Natural killer cell (primary cell): Measurements from ENCODE around the gene FAM229B. TPM values are rescaled to one million over a fixed set of nuclear protein-coding genes. Genes with fewer than 3 reads are reported as not detected.

Source experiments
- ATAC-seq, 3 donors: fragments of 150-1000 bp in 2 of 3; fragments of 200-7000 bp in 1 of 3; cut with Tn5 transposase; 1 replicate in 1 of 3; 2 replicates in 2 of 3; pipeline ENCODE4 v1.10.0; 2021; ENCODE audit warnings: mild to moderate bottlenecking in 2 of 3, moderate library complexity in 2 of 3
- DNase-seq, 2 donors: peaks; one replicate each; pipeline versions ENCODE4 v3.0.0 to v3.0.0-alpha.2; 2013 to 2021; ENCODE audit warnings: mixed read lengths in 1 of 2
- H3K27ac ChIP-seq: one replicate; pipeline ENCODE4 v1.5.1; 2013; ENCODE audit warnings: mild to moderate bottlenecking, low read length
- H3K27me3 ChIP-seq: one replicate; pipeline ENCODE4 v1.6.1; 2013; ENCODE audit warnings: low read length; ENCODE audit not compliant: control insufficient read depth, insufficient read depth
- H3K36me3 ChIP-seq: one replicate; pipeline ENCODE4 v1.6.1; 2013; ENCODE audit warnings: low read length; ENCODE audit not compliant: control insufficient read depth, insufficient read depth
- H3K4me1 ChIP-seq: one replicate; pipeline ENCODE4 v1.6.1; 2013; ENCODE audit warnings: low read length; ENCODE audit not compliant: control insufficient read depth, insufficient read depth
- H3K4me3 ChIP-seq: one replicate; pipeline ENCODE4 v1.5.1; 2013; ENCODE audit warnings: low read length
- H3K9me3 ChIP-seq: one replicate; pipeline ENCODE4 v1.6.1; 2013; ENCODE audit warnings: low read length; ENCODE audit not compliant: control insufficient read depth, insufficient read depth
- H3K27ac Mint-ChIP-seq, 2 donors: one replicate each; pipeline ENCODE4 v1.8.0; 2022; ENCODE audit warnings: mild to moderate bottlenecking in 2 of 2, mixed read lengths in 2 of 2, moderate library complexity in 1 of 2
- H3K27me3 Mint-ChIP-seq, 2 donors: one replicate each; pipeline ENCODE4 v1.8.0; 2022; ENCODE audit warnings: low read depth in 2 of 2, mixed read lengths in 2 of 2
- H3K36me3 Mint-ChIP-seq: one replicate; pipeline ENCODE4 v1.8.0; 2022; ENCODE audit warnings: mixed read lengths
- H3K4me1 Mint-ChIP-seq, 2 donors: one replicate each; pipeline ENCODE4 v1.8.0; 2022; ENCODE audit warnings: mixed read lengths in 2 of 2
- H3K4me3 Mint-ChIP-seq: one replicate; pipeline ENCODE4 v1.8.0; 2022; ENCODE audit warnings: mild to moderate bottlenecking, moderate library complexity, mixed read lengths
- H3K9me3 Mint-ChIP-seq, 2 donors: one replicate each; pipeline ENCODE4 v1.8.0; 2022; ENCODE audit warnings: mixed read lengths in 2 of 2
- WGBS: methylation state at CpG from one replicate; pipeline ENCODE4 v1.1.7; 2013; ENCODE audit warnings: missing lambda C conversion rate; ENCODE audit not compliant: insufficient coverage; 5-methylcytosine and 5-hydroxymethylcytosine counted together
- intact Hi-C: fragments of 100-400 bp; cut with micrococcal nuclease; formaldehyde crosslinking; loops from one replicate; pipeline ENCODE4 v1.14.2; 2022
- total RNA-seq, 4 donors: library from RNA; stranded (reverse); fragments of 120-200 nt in 1 of 4; gene quantifications; one replicate each; pipeline versions ENCODE4 v1.2.3 to v1.2.4, GENCODE V29; 2013 to 2022
- TF ChIP-seq, protein P1 (sequence below): fragments of 200-600 bp; IDR thresholded peaks from one replicate; pipeline ENCODE4 v1.8.0; 2022; ENCODE audit warnings: antibody characterized with exemption

Gene FAM229B
- total RNA-seq, 3 donors from 2014 or later (not counting 1 experiment from before 2014, with no cell fraction given) = 0.97 to 1.1 (median 0.99) TPM

DNA sequence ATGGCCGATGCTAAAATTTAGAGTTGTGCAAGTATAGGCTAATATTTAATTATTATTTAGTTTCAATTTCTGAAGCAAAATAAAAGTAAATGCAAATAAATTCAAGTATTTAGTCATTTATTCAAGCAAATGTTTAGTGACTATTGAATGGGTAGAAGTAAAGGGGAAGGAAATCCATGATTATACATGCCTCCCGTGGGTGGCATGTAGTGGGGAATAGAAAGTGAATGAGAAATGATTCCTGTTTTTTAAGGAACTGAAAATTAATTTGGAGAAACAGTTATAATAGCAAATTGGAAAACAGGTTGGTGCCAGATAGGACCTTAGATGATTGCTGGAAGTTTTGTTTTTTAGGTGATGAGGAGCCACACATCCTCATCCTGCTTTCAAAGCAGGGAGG lies 35.4 kb downstream of the FAM229B start:
- no peak overlapping the region for H3K4me3 Mint-ChIP-seq
- no peaks in the 10 kb centered on the region for H3K9me3 Mint-ChIP-seq
- no peaks in the 10 kb centered on the region for H3K36me3 Mint-ChIP-seq
- peaks cover 26 to 39% of the 10 kb centered on the region in 2 donors for H3K27me3 Mint-ChIP-seq
- TF ChIP-seq, protein P1, sequence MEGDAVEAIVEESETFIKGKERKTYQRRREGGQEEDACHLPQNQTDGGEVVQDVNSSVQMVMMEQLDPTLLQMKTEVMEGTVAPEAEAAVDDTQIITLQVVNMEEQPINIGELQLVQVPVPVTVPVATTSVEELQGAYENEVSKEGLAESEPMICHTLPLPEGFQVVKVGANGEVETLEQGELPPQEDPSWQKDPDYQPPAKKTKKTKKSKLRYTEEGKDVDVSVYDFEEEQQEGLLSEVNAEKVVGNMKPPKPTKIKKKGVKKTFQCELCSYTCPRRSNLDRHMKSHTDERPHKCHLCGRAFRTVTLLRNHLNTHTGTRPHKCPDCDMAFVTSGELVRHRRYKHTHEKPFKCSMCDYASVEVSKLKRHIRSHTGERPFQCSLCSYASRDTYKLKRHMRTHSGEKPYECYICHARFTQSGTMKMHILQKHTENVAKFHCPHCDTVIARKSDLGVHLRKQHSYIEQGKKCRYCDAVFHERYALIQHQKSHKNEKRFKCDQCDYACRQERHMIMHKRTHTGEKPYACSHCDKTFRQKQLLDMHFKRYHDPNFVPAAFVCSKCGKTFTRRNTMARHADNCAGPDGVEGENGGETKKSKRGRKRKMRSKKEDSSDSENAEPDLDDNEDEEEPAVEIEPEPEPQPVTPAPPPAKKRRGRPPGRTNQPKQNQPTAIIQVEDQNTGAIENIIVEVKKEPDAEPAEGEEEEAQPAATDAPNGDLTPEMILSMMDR = no peak
- no peaks in the 10 kb centered on the region for H3K4me1 ChIP-seq
- intact Hi-C loops = no loop called here
- 12% methylated on average over 1 of the region's 2 CpGs for WGBS
- H3K27ac ChIP-seq = no peak overlapping the region
- ATAC-seq = no peak
- H3K36me3 ChIP-seq = no peaks in the 10 kb centered on the region
- no peak overlapping the region for H3K27ac Mint-ChIP-seq
- no peak for DNase-seq
- no peaks in the 10 kb centered on the region for H3K4me1 Mint-ChIP-seq
- no peaks in the 10 kb centered on the region for H3K27me3 ChIP-seq
- H3K4me3 ChIP-seq = no peak overlapping the region
- H3K9me3 ChIP-seq = no peaks in the 10 kb centered on the region

GRCh38 chr6:112123982-112124381 lies 36.6 kb downstream of the FAM229B start:
- intact Hi-C loops = no loop called here
- no peak overlapping the region for H3K27ac ChIP-seq
- Mint-ChIP-seq H3K4me1 (no peaks in the 10 kb centered on the region), H3K4me3 (no peak overlapping the region), H3K9me3 (no peaks in the 10 kb centered on the region), H3K36me3 (no peaks in the 10 kb centered on the region), H3K27me3 (peaks cover 30 to 43% of the 10 kb centered on the region in 2 donors), H3K27ac (no peak overlapping the region)
- no peaks in the 10 kb centered on the region for H3K36me3 ChIP-seq
- WGBS = 93% methylated on average over 1 of the region's 1 CpG
- H3K4me3 ChIP-seq = no peak overlapping the region
- DNase-seq (no peak), ATAC-seq (no peak)
- TF ChIP-seq, protein P1 = no peak
- no peaks in the 10 kb centered on the region for H3K4me1 ChIP-seq
- H3K27me3 ChIP-seq = no peaks in the 10 kb centered on the region
- H3K9me3 ChIP-seq = no peaks in the 10 kb centered on the region

- WGBS = 93% methylated on average over 5 of the region's 5 CpGs
- H3K4me1 ChIP-seq = no peaks in the 10 kb centered on the region
- TF ChIP-seq, protein P1 = no peak
- Mint-ChIP-seq H3K27me3 (peaks cover 24 to 36% of the 10 kb centered on the region in 2 donors), H3K9me3 (no peaks in the 10 kb centered on the region), H3K27ac (no peak overlapping the region), H3K36me3 (no peaks in the 10 kb centered on the region), H3K4me1 (no peaks in the 10 kb centered on the region), H3K4me3 (no peak overlapping the region)
- no peaks in the 10 kb centered on the region for H3K9me3 ChIP-seq
- H3K4me3 ChIP-seq = no peak overlapping the region
- H3K36me3 ChIP-seq = no peaks in the 10 kb centered on the region
- ATAC-seq (no peak), DNase-seq (no peak)
- intact Hi-C loops = no loop called here
- no peak overlapping the region for H3K27ac ChIP-seq
- H3K27me3 ChIP-seq = peaks cover 4% of the 10 kb centered on the region
Measured at GRCh38 chr6:112128208-112128607, 40.8 kb downstream of the FAM229B start.

DNA sequence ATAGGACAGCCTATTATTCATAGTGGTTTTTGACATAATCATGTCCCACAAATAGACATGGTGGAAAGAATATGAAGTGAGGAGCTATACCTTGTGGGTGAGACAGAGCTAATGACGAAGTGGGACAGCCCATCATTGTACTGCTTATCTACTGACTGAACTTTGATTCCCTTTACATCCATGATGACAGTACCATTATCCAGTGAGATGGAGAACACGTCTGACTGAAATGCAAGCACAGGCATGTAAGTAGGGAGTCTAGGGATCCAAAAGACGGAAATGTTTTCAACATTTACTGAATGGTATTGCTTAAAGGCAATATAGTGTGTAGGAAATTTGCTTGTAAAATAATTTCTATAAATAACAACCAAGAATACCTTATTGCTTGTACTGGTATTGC lies 43.5 kb downstream of the FAM229B start:
- DNase-seq (no peak), ATAC-seq (no peak)
- no peaks in the 10 kb centered on the region for H3K4me1 ChIP-seq
- Mint-ChIP-seq H3K4me3 (no peak overlapping the region), H3K9me3 (no peaks in the 10 kb centered on the region), H3K27me3 (peaks cover 21 to 37% of the 10 kb centered on the region in 2 donors), H3K4me1 (no peaks in the 10 kb centered on the region), H3K36me3 (no peaks in the 10 kb centered on the region), H3K27ac (no peak overlapping the region)
- no peak overlapping the region for H3K27ac ChIP-seq
- H3K27me3 ChIP-seq = peaks cover 4% of the 10 kb centered on the region
- no peaks in the 10 kb centered on the region for H3K9me3 ChIP-seq
- H3K36me3 ChIP-seq = no peaks in the 10 kb centered on the region
- intact Hi-C loops = no loop called here
- H3K4me3 ChIP-seq = no peak overlapping the region
- TF ChIP-seq, protein P1 = no peak
- WGBS = 85% methylated on average over 2 of the region's 3 CpGs
